ENCODE data around the gene TBKBP1. TPM values are rescaled to one million over a fixed set of nuclear protein-coding genes. Genes with fewer than 3 reads are reported as not detected.
A peak's percentile ranks its signal among the peaks of the same experiment; 100 is the strongest.

Gene TBKBP1
- total and polyA plus RNA-seq, 12 donors = 8.4 to 27.9 (median 12.6) TPM

DNA sequence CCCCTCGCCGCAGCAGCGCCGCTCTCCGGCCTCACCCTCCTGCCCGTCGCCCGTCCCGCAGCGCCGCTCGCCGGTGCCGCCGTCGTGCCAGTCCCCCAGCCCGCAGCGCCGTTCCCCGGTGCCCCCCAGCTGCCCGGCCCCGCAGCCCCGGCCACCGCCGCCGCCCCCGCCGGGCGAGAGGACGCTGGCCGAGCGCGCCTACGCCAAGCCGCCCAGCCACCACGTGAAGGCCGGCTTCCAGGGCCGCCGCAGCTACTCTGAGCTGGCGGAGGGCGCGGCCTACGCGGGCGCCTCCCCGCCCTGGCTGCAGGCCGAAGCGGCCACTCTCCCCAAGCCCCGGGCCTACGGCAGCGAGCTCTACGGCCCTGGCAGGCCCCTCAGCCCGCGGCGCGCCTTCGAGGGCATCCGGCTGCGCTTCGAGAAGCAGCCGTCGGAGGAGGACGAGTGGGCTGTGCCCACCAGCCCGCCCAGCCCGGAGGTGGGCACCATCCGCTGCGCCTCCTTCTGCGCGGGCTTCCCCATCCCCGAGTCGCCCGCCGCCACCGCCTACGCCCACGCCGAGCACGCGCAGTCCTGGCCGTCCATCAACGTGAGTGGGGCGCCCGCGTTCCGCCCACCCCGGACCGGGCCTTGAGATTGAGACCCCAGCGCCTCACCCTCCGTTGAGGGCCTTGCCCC lies 15.0 kb downstream of the TBKBP1 start:
- intact Hi-C loops (cut with DNase I) = loop anchor here in 2 of 10 donors (10.0 kb wide), 1 partner anchor 86 kb away; no protein-coding TSS in a partner anchor
- H3K27me3 ChIP-seq = peaks cover 0 to 7% (median 0%) of the 10 kb centered on the region in 7 donors
- WGBS, 2 donors = 45 to 56% methylated on average over 73 to 89 of the region's 89 CpGs
- H3K4me1 ChIP-seq = peaks cover 5 to 50% (median 30%) of the 10 kb centered on the region in 9 donors
- H3K27ac ChIP-seq = peak overlapping the region in 5 of 10 donors; percentile 22 to 71 (median 48)
- H3K36me3 ChIP-seq = peaks cover 0 to 49% (median 8%) of the 10 kb centered on the region in 9 donors
- ATAC-seq (peak; percentile 44 to 79 (median 62)), DNase-seq (peak in 1 of 2 donors; percentile 66)
- peak overlapping the region in 8 of 10 donors; percentile 21 to 47 (median 36) for H3K4me3 ChIP-seq
- H3K9me3 ChIP-seq = no peaks in the 10 kb centered on the region
- TF ChIP-seq, protein P1, sequence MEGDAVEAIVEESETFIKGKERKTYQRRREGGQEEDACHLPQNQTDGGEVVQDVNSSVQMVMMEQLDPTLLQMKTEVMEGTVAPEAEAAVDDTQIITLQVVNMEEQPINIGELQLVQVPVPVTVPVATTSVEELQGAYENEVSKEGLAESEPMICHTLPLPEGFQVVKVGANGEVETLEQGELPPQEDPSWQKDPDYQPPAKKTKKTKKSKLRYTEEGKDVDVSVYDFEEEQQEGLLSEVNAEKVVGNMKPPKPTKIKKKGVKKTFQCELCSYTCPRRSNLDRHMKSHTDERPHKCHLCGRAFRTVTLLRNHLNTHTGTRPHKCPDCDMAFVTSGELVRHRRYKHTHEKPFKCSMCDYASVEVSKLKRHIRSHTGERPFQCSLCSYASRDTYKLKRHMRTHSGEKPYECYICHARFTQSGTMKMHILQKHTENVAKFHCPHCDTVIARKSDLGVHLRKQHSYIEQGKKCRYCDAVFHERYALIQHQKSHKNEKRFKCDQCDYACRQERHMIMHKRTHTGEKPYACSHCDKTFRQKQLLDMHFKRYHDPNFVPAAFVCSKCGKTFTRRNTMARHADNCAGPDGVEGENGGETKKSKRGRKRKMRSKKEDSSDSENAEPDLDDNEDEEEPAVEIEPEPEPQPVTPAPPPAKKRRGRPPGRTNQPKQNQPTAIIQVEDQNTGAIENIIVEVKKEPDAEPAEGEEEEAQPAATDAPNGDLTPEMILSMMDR (IDR thresholded peaks at IDR 0.05) = no peak

DNA sequence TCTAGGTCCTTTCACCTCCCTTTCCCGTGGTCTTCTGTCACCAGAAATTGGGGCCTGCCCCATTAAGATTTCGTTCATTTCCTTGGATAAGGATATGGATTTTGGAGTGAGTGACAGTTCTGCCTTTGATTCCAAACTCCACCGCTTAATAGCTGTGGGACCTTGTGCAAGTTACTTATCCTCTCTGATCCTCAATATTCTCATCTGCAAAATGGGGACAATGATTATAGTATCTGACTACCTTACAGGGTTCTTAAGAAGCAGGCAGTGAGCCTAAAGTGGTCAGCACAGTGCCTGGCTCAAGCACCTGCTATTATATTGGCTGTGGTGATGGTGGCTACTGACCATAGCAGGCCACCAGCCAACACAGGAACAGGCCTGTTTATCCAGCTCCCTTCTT lies 15.6 kb downstream of the TBKBP1 start:
- peak overlapping the region in 1 of 10 donors; percentile 31 for H3K4me3 ChIP-seq
- peaks cover 0 to 7% (median 0%) of the 10 kb centered on the region in 7 donors for H3K27me3 ChIP-seq
- TF ChIP-seq, protein P1 (IDR thresholded peaks at IDR 0.05) = no peak
- ATAC-seq (no peak), DNase-seq (no peak)
- no peak overlapping the region for H3K27ac ChIP-seq
- WGBS, 2 donors = 92 to 94% methylated on average over 3 of the region's 3 CpGs
- H3K36me3 ChIP-seq = peaks cover 0 to 46% (median 8%) of the 10 kb centered on the region in 9 donors
- H3K4me1 ChIP-seq = peaks cover 5 to 44% (median 26%) of the 10 kb centered on the region in 9 donors
- intact Hi-C loops (cut with DNase I) = loop anchor here in 2 of 10 donors (10.0 kb wide), 1 partner anchor 85 kb away; no protein-coding TSS in a partner anchor
- H3K9me3 ChIP-seq = no peaks in the 10 kb centered on the region

DNA sequence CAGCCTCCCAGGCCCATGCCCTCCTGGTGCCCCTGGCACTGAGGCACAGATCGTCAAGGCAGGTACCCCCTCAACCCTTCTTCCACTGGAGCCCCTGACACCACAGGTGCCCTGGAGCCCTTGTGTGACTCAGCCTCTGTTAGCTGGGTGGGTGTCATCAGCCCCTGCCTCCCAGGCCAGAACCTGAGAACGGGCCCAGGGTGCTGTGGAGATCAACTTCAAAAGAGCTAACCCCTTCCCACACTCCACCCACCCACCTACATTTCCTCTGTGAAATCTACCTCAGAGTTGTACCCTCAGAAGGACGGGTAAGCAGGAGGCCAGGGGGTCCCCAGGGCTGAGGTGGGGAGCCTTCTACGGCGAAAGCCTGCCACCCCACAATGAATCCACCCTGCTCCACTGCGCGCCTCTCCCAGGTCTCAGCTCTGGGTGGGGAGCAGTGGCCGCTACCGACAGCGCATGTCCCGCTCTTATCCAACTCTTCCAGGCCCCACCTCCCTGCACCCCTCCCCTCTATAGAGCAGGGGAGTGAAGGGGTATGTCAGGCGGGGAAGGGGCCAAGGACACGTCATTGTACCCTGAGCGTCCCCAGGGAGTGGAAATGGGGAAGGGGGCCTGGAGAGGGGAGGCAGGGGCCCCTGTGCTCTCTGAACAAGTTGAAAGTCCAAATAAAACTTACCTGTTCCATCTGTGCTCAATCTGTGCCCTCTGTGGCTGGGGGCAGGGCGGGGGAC lies 17.6 kb downstream of the TBKBP1 start:
- Histone ChIP-seq H3K36me3 (peaks cover 0 to 34% (median 8%) of the 10 kb centered on the region in 9 donors), H3K27me3 (peaks cover 0 to 7% (median 0%) of the 10 kb centered on the region in 7 donors), H3K9me3 (no peaks in the 10 kb centered on the region), H3K4me3 (no peak overlapping the region), H3K27ac (no peak overlapping the region), H3K4me1 (peaks cover 5 to 25% (median 15%) of the 10 kb centered on the region in 9 donors)
- WGBS, 2 donors = 91 to 94% methylated on average over 15 of the region's 15 CpGs
- TF ChIP-seq, protein P1 (IDR thresholded peaks at IDR 0.05) = no peak
- intact Hi-C loops (cut with DNase I) = no loop called here
- DNase-seq = no peak
- no peak for ATAC-seq

DNA sequence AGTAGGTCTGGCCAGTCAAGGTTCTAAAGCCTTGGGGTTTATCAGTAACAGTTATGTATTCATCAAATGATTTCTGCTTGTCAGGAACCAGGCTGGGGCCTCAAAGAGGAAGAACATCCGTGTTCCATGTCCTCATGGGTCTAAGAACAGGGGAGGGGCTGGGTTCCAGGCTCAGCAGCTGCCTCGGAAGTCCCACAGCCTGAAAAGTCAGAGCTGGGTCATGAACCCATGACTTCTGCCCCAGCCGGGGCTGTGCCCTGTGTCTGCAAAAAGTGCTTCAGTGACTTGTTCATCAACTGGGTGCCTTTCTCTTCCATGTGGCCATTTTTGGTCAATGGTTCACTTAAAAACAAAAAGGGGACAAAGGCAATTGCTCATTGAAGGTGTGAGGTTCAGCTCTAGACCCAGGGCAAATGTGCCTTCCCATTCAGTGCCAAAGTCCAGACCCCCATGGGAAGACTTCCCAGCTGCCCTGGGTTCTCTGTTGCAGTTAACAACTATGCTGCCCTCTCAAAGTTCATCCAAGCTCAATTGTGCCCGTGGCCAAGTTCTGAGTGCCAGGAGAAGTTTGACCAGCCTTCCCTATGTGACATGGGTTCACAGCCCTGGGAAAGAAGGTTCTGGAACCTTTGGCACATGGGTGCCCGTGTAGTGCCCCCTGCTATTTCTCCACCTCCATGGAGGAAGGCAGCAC lies 18.5 kb downstream of the TBKBP1 start:
- H3K36me3 ChIP-seq = peaks cover 0 to 33% (median 8%) of the 10 kb centered on the region in 9 donors
- H3K27me3 ChIP-seq = peaks cover 0 to 8% (median 1%) of the 10 kb centered on the region in 7 donors
- DNase-seq = no peak
- no peak overlapping the region for H3K27ac ChIP-seq
- peaks cover under 1 to 18% (median 8%) of the 10 kb centered on the region in 9 donors for H3K4me1 ChIP-seq
- no peak overlapping the region for H3K4me3 ChIP-seq
- WGBS, 2 donors = 55 to 73% methylated on average over 5 of the region's 5 CpGs
- intact Hi-C loops (cut with DNase I) = no loop called here
- ATAC-seq = no peak
- no peaks in the 10 kb centered on the region for H3K9me3 ChIP-seq
- TF ChIP-seq, protein P1 (IDR thresholded peaks at IDR 0.05) = no peak
